ENCODE results near the gene ENOX1.

GRCh38 chr13:43362556-43362955 lies 424.2 kb downstream of the ENOX1 start:
- no peak for TF ChIP-seq POLR2A (IDR thresholded peaks at IDR 0.05)
- TF ChIP-seq CTCF (IDR thresholded peaks at IDR 0.05): no peak
